HG02840 (cell line): ENCODE results near the gene PRKCH.

Source experiments
- ATAC-seq: cut with Tn5 transposase; IDR thresholded peaks from one replicate; pipeline ENCODE4 v1.9.1; 2021; ENCODE audit warnings: mild to moderate bottlenecking, moderate library complexity, moderate number of reproducible peaks; ENCODE audit not compliant: unreplicated experiment, low FRiP score

Gene PRKCH

DNA sequence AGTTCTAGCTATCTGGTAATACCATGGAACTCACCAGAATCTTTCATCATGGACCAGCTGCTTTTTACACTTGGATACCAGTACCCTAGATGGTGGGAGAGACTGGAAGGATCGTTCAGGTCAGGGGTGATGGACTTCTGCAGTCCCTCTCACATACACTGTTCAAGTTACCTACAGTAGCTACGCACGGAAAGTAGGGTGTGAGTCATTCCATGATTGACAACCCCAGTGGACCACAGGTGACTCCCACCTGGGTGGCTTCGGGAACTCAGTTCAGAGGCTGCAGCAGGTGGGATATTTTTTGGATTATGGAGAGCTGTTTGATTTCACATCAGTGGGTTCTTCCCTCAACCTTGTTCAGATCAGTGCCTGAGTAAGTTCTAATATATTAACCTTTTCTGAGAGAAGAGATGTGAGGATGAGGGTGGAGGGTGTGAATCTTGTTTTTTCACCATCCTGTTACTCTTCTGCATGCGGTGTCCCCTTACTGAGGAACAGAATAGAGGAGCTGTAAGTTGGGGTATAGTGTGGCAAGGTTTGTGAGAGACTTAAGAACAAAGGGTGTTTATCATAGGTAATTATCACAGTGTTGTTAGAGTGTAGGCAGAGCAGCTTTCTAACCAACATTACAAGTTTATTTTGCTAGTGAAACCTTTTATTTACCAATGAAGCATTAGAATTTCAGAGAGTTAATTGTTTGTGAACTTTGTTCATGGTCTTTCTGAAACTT lies 39.6 kb downstream of the PRKCH start:
- ATAC-seq: no peak

- no peak for ATAC-seq
Measured at GRCh38 chr14:61362072-61362750, 40.8 kb downstream of the PRKCH start.

- ATAC-seq: no peak
Measured at GRCh38 chr14:61364243-61364642, 42.9 kb downstream of the PRKCH start.

GRCh38 chr14:61365667-61366212 lies 44.4 kb downstream of the PRKCH start:
- ATAC-seq: no peak

- ATAC-seq: no peak
Measured at GRCh38 chr14:61368114-61368710, 46.8 kb downstream of the PRKCH start.

DNA sequence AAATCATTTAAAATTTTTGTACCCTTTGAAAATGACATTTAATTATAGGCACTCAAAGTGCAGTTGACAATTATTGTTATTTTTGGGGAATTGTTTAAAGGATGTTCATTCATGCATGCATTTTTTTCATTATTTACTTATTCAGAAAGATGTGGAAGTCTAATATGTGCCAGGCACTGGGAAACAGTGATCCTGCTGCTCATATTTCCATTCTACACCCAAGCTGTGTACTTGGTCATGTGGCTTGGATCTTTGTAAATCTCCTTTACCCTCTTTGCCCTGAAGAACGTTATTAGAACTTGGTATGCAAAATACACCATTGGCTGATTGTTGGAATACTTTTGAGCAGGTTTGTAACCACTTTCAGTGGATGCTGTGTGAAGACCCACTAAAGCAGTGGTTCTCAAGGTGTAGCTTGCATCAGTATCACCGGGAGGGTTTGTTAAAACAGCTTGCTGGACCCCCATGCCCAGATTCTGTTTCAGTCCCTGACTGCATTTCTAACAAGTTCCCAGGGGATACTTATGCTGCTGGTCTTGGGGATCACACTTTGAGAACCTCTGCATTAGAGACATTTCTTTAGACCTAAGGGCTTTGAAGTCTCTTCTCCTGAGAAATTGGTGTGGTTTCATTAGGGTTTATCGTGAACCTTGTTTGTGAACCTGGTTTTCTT lies 47.5 kb downstream of the PRKCH start:
- ATAC-seq: no peak

GRCh38 chr14:61369454-61369810 lies 48.1 kb downstream of the PRKCH start:
- no peak for ATAC-seq

DNA sequence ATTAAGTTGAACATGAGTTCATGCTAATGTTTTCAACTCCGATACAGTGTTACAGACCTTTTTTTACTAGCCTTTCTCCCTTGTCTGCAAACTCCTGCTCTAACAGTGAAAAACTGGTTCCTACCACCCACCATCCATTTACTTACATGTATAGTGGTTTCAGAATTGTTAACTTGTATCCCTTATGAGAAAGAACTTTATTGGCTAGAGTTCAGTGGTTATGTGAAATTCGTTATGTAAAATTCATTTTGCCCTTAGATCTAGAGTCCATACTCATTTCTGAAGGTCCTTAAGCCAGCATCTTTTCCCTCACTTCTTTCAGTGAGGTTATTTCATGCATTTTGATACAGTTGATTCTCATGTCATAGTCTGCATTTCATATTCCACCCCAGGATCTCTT lies 51.0 kb downstream of the PRKCH start:
- ATAC-seq: no peak

DNA sequence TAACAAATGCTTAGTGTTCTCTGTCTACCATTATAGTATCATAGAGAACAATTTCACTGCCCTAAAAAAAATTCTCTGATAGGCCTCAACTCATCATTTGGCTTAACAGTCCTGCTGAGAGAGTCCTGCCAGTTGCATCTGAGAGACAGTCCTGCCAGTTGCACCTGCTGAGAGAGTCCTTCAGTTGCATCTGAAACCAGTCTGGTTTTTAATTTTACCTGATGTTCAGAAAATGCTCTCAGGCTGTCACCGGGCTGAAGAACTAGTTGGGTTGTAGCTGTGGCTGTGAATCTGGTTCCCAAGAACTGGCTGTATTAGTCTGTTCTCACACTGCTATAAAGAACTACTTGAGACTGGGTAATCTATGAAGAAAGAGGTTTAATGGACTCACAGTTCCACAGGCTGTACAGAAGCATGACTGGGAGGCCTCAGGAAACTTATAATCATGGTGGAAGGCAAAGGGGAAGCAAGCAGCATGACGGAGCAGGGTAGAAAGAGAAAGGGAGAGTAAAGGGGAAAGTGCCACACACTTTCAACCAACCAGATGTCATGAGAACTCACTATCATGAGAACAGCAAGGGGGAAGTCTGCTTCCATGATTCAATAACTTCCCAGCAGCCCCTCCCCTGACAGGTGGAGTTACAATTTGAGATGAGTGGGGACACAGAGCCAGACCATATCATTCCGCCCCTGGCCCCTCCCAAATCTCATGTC lies 51.6 kb downstream of the PRKCH start:
- no peak for ATAC-seq

DNA sequence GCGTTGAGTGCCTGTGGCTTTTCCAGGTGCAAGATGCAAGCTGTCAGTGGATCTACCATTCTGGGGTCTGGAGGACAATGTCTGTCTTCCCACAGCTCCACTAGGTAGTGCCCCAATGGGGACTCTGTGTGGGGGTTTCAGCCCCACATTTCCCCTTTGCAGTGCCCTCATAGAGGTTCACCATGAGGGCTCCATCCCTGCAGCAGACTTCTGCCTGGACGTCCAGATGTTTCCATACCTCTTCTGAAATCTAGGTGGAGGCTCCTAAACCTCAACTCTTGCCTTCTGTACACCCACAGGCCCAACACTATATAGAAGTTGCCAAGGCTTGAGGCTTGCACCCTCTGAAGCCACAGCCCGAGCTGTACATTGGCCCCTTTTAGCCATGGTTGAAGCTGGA lies 52.9 kb downstream of the PRKCH start:
- no peak for ATAC-seq

- no peak for ATAC-seq
Measured at GRCh38 chr14:61375218-61375617, 53.8 kb downstream of the PRKCH start.

- ATAC-seq: no peak
Measured at GRCh38 chr14:61376314-61376713, 54.9 kb downstream of the PRKCH start.

DNA sequence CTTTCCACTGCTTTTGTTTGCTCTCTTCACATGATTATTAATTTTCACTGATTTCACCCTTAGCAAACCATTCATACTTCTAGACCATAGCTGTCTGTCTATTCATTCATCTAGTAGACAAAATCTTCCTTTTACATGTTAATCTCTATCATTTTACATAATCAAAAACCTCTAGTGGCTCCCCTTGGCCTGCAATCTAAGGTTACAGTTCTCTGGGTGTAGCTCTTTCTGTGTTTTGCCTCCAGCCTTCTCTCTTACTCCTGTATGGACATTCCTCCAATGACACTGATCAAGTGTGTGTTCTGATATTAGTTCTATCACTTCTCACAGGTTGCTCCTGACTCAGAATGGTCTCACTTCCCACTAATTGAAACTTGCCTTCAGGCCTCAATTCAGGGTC lies 56.4 kb downstream of the PRKCH start:
- ATAC-seq: no peak

- ATAC-seq: no peak
Measured at GRCh38 chr14:61379639-61380184, 58.3 kb downstream of the PRKCH start.

- no peak for ATAC-seq
Measured at GRCh38 chr14:61380984-61381383, 59.6 kb downstream of the PRKCH start.

DNA sequence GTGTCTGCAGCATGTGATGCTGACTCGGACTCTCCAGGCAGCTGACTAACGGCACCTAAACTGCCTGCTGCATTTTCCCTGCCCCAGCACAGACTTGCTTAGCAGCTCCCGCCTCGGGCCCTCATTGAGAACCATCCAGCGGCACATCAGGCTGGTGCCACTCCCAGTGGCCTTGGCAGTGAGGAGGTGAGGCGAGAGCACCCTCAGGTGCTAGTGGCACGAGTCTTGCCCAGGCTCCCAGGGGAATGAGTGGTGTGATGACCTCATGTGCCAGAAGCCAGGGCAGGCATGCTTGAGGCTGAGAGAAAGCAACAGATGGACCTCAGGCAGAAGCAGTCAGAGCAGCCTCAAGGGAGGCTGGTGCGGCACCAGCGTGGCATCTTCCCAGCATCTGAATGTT lies 60.2 kb downstream of the PRKCH start:
- ATAC-seq: no peak

DNA sequence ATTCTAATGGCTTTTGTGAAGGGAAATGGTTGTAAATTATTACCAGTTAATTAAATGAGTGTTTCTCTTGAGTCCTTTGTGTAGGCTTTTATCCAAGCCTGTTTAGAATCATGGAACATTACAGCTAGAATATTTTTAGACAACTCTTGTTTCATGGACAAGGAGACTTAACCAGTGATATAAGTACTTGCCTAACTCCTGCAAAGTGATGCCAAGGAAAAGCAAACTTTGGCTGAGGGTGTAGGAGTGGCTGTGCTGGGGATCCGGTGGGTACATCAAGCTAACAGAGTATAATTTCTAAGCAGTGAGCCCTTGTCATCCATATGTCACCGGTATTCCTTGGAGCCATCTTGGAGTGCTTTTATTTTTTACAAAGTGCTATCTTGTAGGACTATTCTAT lies 61.5 kb downstream of the PRKCH start:
- ATAC-seq: no peak

DNA sequence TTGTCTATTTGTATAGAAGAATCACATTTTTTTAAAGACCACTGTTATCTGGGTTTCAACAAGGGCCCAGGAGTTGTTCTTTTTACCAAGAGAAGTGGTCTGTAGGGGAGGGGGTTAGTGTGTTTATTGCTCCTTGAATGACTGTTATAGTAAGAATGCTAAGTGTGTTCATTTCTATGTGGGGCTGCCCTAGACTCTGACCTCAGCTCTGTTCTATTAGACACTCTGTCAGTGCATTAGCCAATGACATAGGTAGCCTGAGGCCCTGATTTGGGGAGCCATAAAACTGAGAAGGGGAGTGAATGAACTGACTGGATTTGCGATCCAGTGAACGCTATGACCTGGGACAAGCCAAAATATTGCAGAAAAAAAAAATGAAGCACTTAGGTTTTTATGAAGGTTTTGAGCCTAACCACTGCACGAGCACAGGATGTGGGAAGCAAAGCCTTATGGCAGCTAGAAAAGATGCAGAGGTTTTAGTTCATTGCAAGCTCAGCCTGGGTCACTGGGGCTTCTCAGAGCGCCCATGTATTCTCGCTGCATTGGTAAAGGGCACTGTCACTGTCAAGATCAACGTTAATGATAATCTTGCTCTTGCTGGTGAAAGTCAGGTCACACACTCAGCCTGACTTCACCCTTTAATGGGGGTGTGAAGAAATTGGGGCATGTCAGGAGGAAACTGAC lies 63.8 kb downstream of the PRKCH start:
- ATAC-seq: no peak

GRCh38 chr14:61386173-61386772 lies 64.9 kb downstream of the PRKCH start:
- ATAC-seq: no peak
